Kidney (tissue), 22 donors: ENCODE measurements around the gene AKAP4. TPM values are rescaled to one million over a fixed set of nuclear protein-coding genes. Genes with fewer than 3 reads are reported as not detected.

Experiments
- DNase-seq, 5 donors: peaks; one replicate each; pipeline ENCODE4 v3.0.0-alpha.2; 2013 to 2020
- FAIRE-seq: peaks from 2 replicates; lab custom pipeline; 2012; peaks lifted over from hg19 to GRCh38; lab: Jason Lieb, UNC
- H3K27ac ChIP-seq, 2 donors: one replicate each; pipeline ENCODE4 v1.7.0; 2013; ENCODE audit warnings: low read depth in 2 of 2, low read length in 2 of 2, inconsistent platforms in 1 of 2
- H3K27me3 ChIP-seq: one replicate; pipeline ENCODE4 v1.7.1; 2013; ENCODE audit warnings: low read length, inconsistent platforms; ENCODE audit not compliant: control insufficient read depth, insufficient read depth
- H3K36me3 ChIP-seq, 3 donors: one replicate each; pipeline versions ENCODE4 v1.7.0 to v1.7.1; 2013; ENCODE audit warnings: low read length in 3 of 3, control low read depth in 1 of 3, inconsistent platforms in 1 of 3; ENCODE audit not compliant: insufficient read depth in 3 of 3, control insufficient read depth in 2 of 3
- H3K4me1 ChIP-seq, 3 donors: one replicate each; pipeline versions ENCODE4 v1.7.0 to v1.7.1; 2013; ENCODE audit warnings: low read length in 3 of 3, inconsistent platforms in 1 of 3, low read depth in 1 of 3; ENCODE audit not compliant: control insufficient read depth in 2 of 3, insufficient read depth in 2 of 3
- H3K4me3 ChIP-seq, 3 donors: one replicate each; pipeline versions ENCODE4 v1.7.0 to v1.8.1; 2013; ENCODE audit warnings: low read length in 3 of 3, control low read depth in 1 of 3, inconsistent platforms in 1 of 3
- H3K9ac ChIP-seq, 3 donors: one replicate each; pipeline versions ENCODE4 v1.7.0 to v1.7.1; 2013; ENCODE audit warnings: low read length in 3 of 3, control low read depth in 1 of 3, inconsistent platforms in 1 of 3
- H3K9me3 ChIP-seq, 3 donors: one replicate each; pipeline versions ENCODE4 v1.7.0 to v1.7.1; 2013; ENCODE audit warnings: low read length in 3 of 3, control low read depth in 1 of 3, inconsistent platforms in 1 of 3; ENCODE audit not compliant: control insufficient read depth in 2 of 3, insufficient read depth in 1 of 3
- intact Hi-C: fragments of 100-400 bp; cut with DNase I; formaldehyde crosslinking; loops from one replicate; pipeline ENCODE4 v1.11.1; 2022
- long read RNA-seq, 10 donors: library from polyadenylated mRNA in 1 of 10; unstranded in 1 of 10; transcript quantifications; one replicate each; pipeline ENCODE4 v2.0.0 and lab custom pipeline, GENCODE V29; 2021 to 2026
- polyA plus RNA-seq: library from polyadenylated mRNA; stranded (reverse); fragments of 350-450 nt; fragmentation: Illumina TruSeq; extraction: RNeasy Lipid Tissue Mini Kit (QIAGEN cat#74804); gene quantifications from one replicate; pipeline ENCODE4 v1.2.3, GENCODE V29; 2014; ENCODE audit warnings: low read depth, low replicate concordance; ENCODE audit not compliant: insufficient read depth
- total RNA-seq: library from RNA; stranded (reverse); fragmentation: NEBNext Ultra II Directional; extraction: Animal tissue kit (Norgen Biotek cat#: 25700); gene quantifications from one replicate; pipeline ENCODE4 v1.2.1, GENCODE V29; 2021
- TF ChIP-seq, protein P1 (sequence below): IDR thresholded peaks from 3 replicates; pipeline ENCODE4 v1.5.1; 2012; ENCODE audit warnings: mild to moderate bottlenecking, moderate library complexity, borderline replicate concordance; ENCODE audit not compliant: insufficient read depth; ENCODE audit errors: extremely low read depth
- donor health status: control.
- donor health status: control.
- donor health status: control.
- donor health status: control.
- donor health status: control.
- donor health status: DM: yes; HTN: yes; CAD: no.
- donor health status: Normal renal cell carcinoma (clear cell type).

The AKAP4 gene
- not detected for total RNA-seq
- polyA plus RNA-seq, result not detected
- long read RNA-seq, donor 1, result 0 reads
- long read RNA-seq, donor 2, result 0 reads
- long read RNA-seq, donor 3, result 0 reads
- long read RNA-seq, donor 4, result 0 reads
- long read RNA-seq, donor 5, result 0 reads
- long read RNA-seq, donor 6, result 0 reads
- long read RNA-seq, donor 7, result 0 reads
- long read RNA-seq, donor 8, result 0 reads
- long read RNA-seq, donor 9, result 0 reads
- long read RNA-seq, donor 10, result 0 reads

- no peaks in the 10 kb centered on the region for H3K27me3 ChIP-seq
- FAIRE-seq, result no peak
- H3K4me1 ChIP-seq, result peaks cover 0 to 2% (median 0%) of the 10 kb centered on the region in 3 donors
Measured at GRCh38 chrX:50200907-50201306, at the start of gene AKAP4. AKAP4 (minus strand) TSS chrX:50201007; CDS start chrX:50200889, 118 bp downstream.

GRCh38 chrX:50211510-50211909 is 10.7 kb upstream of the AKAP4 start:
- Histone ChIP-seq H3K9ac (no peak overlapping the region), H3K9me3 (no peaks in the 10 kb centered on the region), H3K27me3 (no peaks in the 10 kb centered on the region), H3K36me3 (no peaks in the 10 kb centered on the region), H3K4me1 (no peaks in the 10 kb centered on the region), H3K27ac (no peak overlapping the region), H3K4me3 (no peak overlapping the region)
- TF ChIP-seq, protein P1, sequence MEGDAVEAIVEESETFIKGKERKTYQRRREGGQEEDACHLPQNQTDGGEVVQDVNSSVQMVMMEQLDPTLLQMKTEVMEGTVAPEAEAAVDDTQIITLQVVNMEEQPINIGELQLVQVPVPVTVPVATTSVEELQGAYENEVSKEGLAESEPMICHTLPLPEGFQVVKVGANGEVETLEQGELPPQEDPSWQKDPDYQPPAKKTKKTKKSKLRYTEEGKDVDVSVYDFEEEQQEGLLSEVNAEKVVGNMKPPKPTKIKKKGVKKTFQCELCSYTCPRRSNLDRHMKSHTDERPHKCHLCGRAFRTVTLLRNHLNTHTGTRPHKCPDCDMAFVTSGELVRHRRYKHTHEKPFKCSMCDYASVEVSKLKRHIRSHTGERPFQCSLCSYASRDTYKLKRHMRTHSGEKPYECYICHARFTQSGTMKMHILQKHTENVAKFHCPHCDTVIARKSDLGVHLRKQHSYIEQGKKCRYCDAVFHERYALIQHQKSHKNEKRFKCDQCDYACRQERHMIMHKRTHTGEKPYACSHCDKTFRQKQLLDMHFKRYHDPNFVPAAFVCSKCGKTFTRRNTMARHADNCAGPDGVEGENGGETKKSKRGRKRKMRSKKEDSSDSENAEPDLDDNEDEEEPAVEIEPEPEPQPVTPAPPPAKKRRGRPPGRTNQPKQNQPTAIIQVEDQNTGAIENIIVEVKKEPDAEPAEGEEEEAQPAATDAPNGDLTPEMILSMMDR, result peak; percentile 13
- no peak for FAIRE-seq
- intact Hi-C loops, result no loop called here
- DNase-seq, result no peak

More at GRCh38 chrX:50200907-50201306, at the start of gene AKAP4:
- no peak within 1 kb of the TSS for H3K9ac ChIP-seq
- DNase-seq, result no peak
- intact Hi-C loops, result no loop called here
- no peak within 1 kb of the TSS for H3K4me3 ChIP-seq
- TF ChIP-seq, protein P1, result no peak
- H3K36me3 ChIP-seq, result no peaks in the 10 kb centered on the region
- no peaks in the 10 kb centered on the region for H3K9me3 ChIP-seq
- no peak within 1 kb of the TSS for H3K27ac ChIP-seq

DNA sequence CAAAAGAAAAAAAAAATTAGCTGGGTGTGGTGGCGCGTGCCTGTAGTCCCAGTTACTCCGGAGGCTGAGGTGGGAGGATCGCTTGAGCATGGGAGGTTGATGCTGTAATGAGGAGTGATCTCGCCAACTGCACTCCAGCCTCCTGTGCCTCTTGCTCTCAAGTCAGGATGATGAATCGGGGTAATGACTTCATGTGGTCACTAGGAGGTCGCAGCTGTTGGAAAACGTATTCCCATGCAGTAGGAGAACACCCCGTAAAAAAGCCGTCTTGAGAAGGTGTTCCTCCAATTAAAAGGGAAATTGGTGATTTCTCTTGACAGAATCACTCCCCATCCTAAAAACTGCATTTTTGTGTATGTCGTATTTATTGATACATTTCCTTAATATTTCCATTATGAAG is 5.9 kb upstream of the AKAP4 start:
- TF ChIP-seq, protein P1, result no peak
- DNase-seq (no peak), FAIRE-seq (no peak)
- Histone ChIP-seq H3K9me3 (no peaks in the 10 kb centered on the region), H3K27me3 (no peaks in the 10 kb centered on the region), H3K9ac (no peak overlapping the region), H3K4me3 (no peak overlapping the region), H3K4me1 (peaks cover 0 to 2% (median 0%) of the 10 kb centered on the region in 3 donors), H3K36me3 (no peaks in the 10 kb centered on the region), H3K27ac (no peak overlapping the region)
- intact Hi-C loops, result no loop called here
